GM23338 (cell line): ENCODE results near the gene POLD4. TPM values are rescaled to one million over a fixed set of nuclear protein-coding genes. Genes with fewer than 3 reads are reported as not detected.

Experiments
- ATAC-seq: fragments of 200-7000 bp; cut with Tn5 transposase; 3 replicates; pipeline ENCODE4 v1.9.1; 2020
- DNase-seq: peaks from one replicate; pipeline ENCODE4 v3.0.0-alpha.2; 2015; ENCODE audit warnings: low spot score
- H2AFZ ChIP-seq: fragments of 200-600 bp; sonication (generic); 2 replicates; pipeline ENCODE4 v1.8.0; 2016; ENCODE audit warnings: antibody characterized with exemption, mild to moderate bottlenecking, moderate library complexity
- H3F3A ChIP-seq: fragments of 200-600 bp; sonication (generic); replicated peaks from 2 replicates; pipeline ENCODE4 v1.8.0; 2017; ENCODE audit warnings: antibody characterized with exemption, mixed run types, low read depth
- H3K27ac ChIP-seq: fragments of 200-600 bp; sonication (generic); 2 replicates; pipeline ENCODE4 v1.6.1; 2016; ENCODE audit warnings: low read depth
- H3K27me3 ChIP-seq: fragments of 200-600 bp; sonication (generic); 2 replicates; pipeline ENCODE4 v1.8.0; 2016; ENCODE audit warnings: mild to moderate bottlenecking, mixed run types, moderate library complexity; ENCODE audit not compliant: insufficient read depth
- H3K36me3 ChIP-seq: fragments of 200-600 bp; sonication (generic); 2 replicates; pipeline ENCODE4 v1.8.0; 2016; ENCODE audit warnings: mild to moderate bottlenecking; ENCODE audit not compliant: insufficient read depth
- H3K4me1 ChIP-seq: fragments of 200-600 bp; sonication (generic); 2 replicates; pipeline ENCODE4 v1.8.0; 2016; ENCODE audit warnings: mild to moderate bottlenecking, moderate library complexity; ENCODE audit not compliant: insufficient read depth
- H3K4me2 ChIP-seq: fragments of 200-600 bp; sonication (generic); 2 replicates; pipeline ENCODE4 v1.7.1; 2017; ENCODE audit warnings: mixed run types
- H3K4me3 ChIP-seq: fragments of 200-600 bp; sonication (generic); 2 replicates; pipeline ENCODE4 v1.6.1; 2016; ENCODE audit warnings: mixed run types
- H3K79me2 ChIP-seq: fragments of 200-600 bp; sonication (generic); replicated peaks from 2 replicates; pipeline ENCODE4 v1.8.0; 2017; ENCODE audit warnings: mild to moderate bottlenecking; ENCODE audit not compliant: insufficient read depth
- H3K9me2 ChIP-seq: fragments of 200-600 bp; sonication (generic); 2 replicates; pipeline ENCODE4 v1.8.0; 2017; ENCODE audit not compliant: insufficient read depth
- H4K20me1 ChIP-seq: fragments of 200-600 bp; sonication (generic); replicated peaks from 2 replicates; pipeline ENCODE4 v1.8.0; 2017; ENCODE audit warnings: mild to moderate bottlenecking; ENCODE audit not compliant: insufficient read depth
- H3K27ac Mint-ChIP-seq: 2 replicates; pipeline ENCODE4 v1.8.0; 2020; ENCODE audit warnings: inconsistent platforms, mild to moderate bottlenecking, moderate library complexity, mixed read lengths
- H3K27me3 Mint-ChIP-seq: 3 replicates; pipeline ENCODE4 v1.8.0; 2022; ENCODE audit warnings: low read depth, mild to moderate bottlenecking, moderate library complexity, mixed read lengths, inconsistent platforms; ENCODE audit not compliant: insufficient read depth, poor library complexity
- H3K36me3 Mint-ChIP-seq: 3 replicates; pipeline ENCODE4 v1.8.0; 2021; ENCODE audit warnings: low read depth, mild to moderate bottlenecking, inconsistent platforms, moderate library complexity, mixed read lengths
- H3K4me1 Mint-ChIP-seq: 3 replicates; pipeline ENCODE4 v1.8.0; 2020; ENCODE audit warnings: mild to moderate bottlenecking, inconsistent platforms, mixed read lengths
- H3K4me3 Mint-ChIP-seq: 3 replicates; pipeline ENCODE4 v1.8.0; 2021; ENCODE audit warnings: moderate library complexity, mild to moderate bottlenecking, inconsistent platforms, mixed read lengths
- H3K9me3 Mint-ChIP-seq: 3 replicates; pipeline ENCODE4 v1.8.0; 2020; ENCODE audit warnings: moderate library complexity, mild to moderate bottlenecking, inconsistent platforms, mixed read lengths
- ETS1 ChIP-seq: IDR thresholded peaks from 2 replicates; pipeline ENCODE4 v1.6.1; 2016; ENCODE audit warnings: antibody characterized with exemption
- EZH2 ChIP-seq: fragments of 200-600 bp; sonication (generic); IDR thresholded peaks from one replicate; pipeline ENCODE4 v1.8.0; 2017; ENCODE audit warnings: antibody characterized with exemption, mild to moderate bottlenecking, low read depth; ENCODE audit not compliant: unreplicated experiment
- EZH2phosphoT487 ChIP-seq: fragments of 200-600 bp; sonication (generic); IDR thresholded peaks from one replicate; pipeline ENCODE4 v1.8.1; 2018; ENCODE audit warnings: antibody characterized with exemption; ENCODE audit not compliant: unreplicated experiment
- JUNB ChIP-seq: IDR thresholded peaks from one replicate; pipeline ENCODE4 v1.6.1; 2016; ENCODE audit warnings: antibody characterized with exemption; ENCODE audit not compliant: unreplicated experiment
- REST ChIP-seq: IDR thresholded peaks from one replicate; pipeline ENCODE4 v1.6.1; 2018; ENCODE audit warnings: antibody characterized with exemption; ENCODE audit not compliant: unreplicated experiment
- ZNF462 ChIP-seq: fragments of 250-450 bp; sonication (Bioruptor Pico); IDR thresholded peaks from 2 replicates; pipeline ENCODE4 v1.5.0; 2020; ENCODE audit warnings: mild to moderate bottlenecking, moderate library complexity
- polyA plus RNA-seq: library from polyadenylated mRNA; unstranded; fragments of >200 nt; fragmentation: Nextera tagmentation; extraction: Ambion mirVana; gene quantifications from 2 replicates; pipeline ENCODE4 v1.2.1, GENCODE V29; 2016
- total RNA-seq: library from RNA; depleted of rRNA; stranded (reverse); fragments of >200 nt; shearing (Covaris generic); gene quantifications from 2 replicates; pipeline ENCODE4 v1.2.3, GENCODE V29; 2014

POLD4 gene
- total and polyA plus RNA-seq, 2 experiments from 2014 or later = 16.2 to 23.0 TPM

GRCh38 chr11:67304511-67305113, 48.7 kb downstream of the POLD4 start:
- H3K27me3 Mint-ChIP-seq = peaks cover 11% of the 10 kb centered on the region

More at GRCh38 chr11:67304511-67305113, 48.7 kb downstream of the POLD4 start:
- DNase-seq (no peak), ATAC-seq (no peak)
- no peaks in the 10 kb centered on the region for H3K9me2 ChIP-seq
- peaks cover 4% of the 10 kb centered on the region; the same call in 1 of the 2 replicates for H3F3A ChIP-seq
- no peaks in the 10 kb centered on the region; the same call in 2 of the 3 replicates for H3K36me3 Mint-ChIP-seq
- no peak overlapping the region for H3K27ac ChIP-seq
- no peaks in the 10 kb centered on the region for H3K9me3 Mint-ChIP-seq
- TF ChIP-seq EZH2phosphoT487 (no peak), ZNF462 (CRISPR knock-in tag) (no peak), EZH2 (no peak), ETS1 (no peak), JUNB (no peak), REST (no peak)
- H2AFZ ChIP-seq = no peak overlapping the region; the same call in 1 of the 2 replicates
- H3K79me2 ChIP-seq = no peaks in the 10 kb centered on the region
- no peaks in the 10 kb centered on the region for H3K27me3 ChIP-seq
- peaks cover 3% of the 10 kb centered on the region; the same call in 1 of the 3 replicates for H3K4me1 Mint-ChIP-seq
- H3K4me3 Mint-ChIP-seq = peak overlapping the region; percentile 75; the same call in 2 of the 3 replicates
- H4K20me1 ChIP-seq = no peaks in the 10 kb centered on the region
- peak overlapping the region; percentile 87 for H3K4me3 ChIP-seq
- H3K4me1 ChIP-seq = peaks cover 15% of the 10 kb centered on the region; the same call in 1 of the 2 replicates
- no peak overlapping the region for H3K27ac Mint-ChIP-seq
- H3K36me3 ChIP-seq = no peaks in the 10 kb centered on the region
- peak overlapping the region; percentile 96 for H3K4me2 ChIP-seq
